ENCODE results near the gene PRSS57. TPM values are rescaled to one million over a fixed set of nuclear protein-coding genes. Genes with fewer than 3 reads are reported as not detected.
"Not testable (repeated sequence)": the region's sequence is repeated elsewhere in the genome, so short reads cannot be mapped to it uniquely, and the experiment has no call there.

Gene PRSS57
- total and polyA plus RNA-seq, 12 donors: 0.13 to 0.51 (median 0.22) TPM; not detected in 9

DNA sequence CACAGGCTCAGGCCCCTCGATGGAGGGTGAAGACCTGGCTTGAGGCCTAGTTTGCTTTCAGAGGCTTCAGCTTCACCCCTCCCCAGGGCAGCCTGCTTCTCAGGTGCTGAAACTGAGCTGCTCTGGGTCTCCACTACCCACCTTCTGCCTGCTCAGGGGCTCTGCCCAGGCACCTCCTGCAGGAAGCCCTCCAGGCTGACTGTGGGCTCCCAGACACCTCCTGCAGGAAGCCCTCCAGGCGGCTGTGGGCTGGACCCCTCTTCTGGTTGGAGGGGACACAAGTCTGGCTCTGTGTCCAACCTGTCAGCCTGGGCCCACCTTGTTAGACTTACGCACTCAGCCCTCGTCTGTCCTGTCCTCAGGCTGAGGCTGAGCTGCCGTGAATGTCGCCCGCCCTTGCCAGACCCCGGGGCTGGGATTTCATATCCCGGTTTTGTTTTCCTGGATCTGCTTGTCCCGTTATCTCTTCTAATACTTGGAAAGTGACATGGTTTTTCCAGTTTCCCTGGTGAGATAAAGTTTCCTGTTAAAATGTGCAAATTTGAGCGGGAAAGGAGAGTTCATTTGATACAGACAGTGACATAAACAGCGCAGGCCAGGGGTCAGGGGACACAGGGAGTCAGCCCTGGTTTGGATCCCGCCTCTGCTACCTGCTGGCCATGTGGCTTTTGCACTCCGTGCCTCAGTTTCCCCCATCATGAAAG is 34.9 kb upstream of the PRSS57 start:
- intact Hi-C loops (cut with DNase I): loop anchor here (5.0 to 10.0 kb wide), 2 partner anchors 63 to 135 kb away; no protein-coding TSS in a partner anchor
- Histone ChIP-seq H3K36me3 (replicated peaks in 1 of 2) (no peaks in the 10 kb centered on the region), H3K4me3 (no peak overlapping the region), H3K9me3 (replicated peaks in 1 of 3) (no peaks in the 10 kb centered on the region), H3K27me3 (no peaks in the 10 kb centered on the region), H3K27ac (peak overlapping the region in 1 of 5 donors; percentile 52), H3K4me1 (replicated peaks in 1 of 2) (no peaks in the 10 kb centered on the region)
- TF ChIP-seq, protein P1, sequence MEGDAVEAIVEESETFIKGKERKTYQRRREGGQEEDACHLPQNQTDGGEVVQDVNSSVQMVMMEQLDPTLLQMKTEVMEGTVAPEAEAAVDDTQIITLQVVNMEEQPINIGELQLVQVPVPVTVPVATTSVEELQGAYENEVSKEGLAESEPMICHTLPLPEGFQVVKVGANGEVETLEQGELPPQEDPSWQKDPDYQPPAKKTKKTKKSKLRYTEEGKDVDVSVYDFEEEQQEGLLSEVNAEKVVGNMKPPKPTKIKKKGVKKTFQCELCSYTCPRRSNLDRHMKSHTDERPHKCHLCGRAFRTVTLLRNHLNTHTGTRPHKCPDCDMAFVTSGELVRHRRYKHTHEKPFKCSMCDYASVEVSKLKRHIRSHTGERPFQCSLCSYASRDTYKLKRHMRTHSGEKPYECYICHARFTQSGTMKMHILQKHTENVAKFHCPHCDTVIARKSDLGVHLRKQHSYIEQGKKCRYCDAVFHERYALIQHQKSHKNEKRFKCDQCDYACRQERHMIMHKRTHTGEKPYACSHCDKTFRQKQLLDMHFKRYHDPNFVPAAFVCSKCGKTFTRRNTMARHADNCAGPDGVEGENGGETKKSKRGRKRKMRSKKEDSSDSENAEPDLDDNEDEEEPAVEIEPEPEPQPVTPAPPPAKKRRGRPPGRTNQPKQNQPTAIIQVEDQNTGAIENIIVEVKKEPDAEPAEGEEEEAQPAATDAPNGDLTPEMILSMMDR (IDR thresholded peaks at IDR 0.05): no peak
- TF ChIP-seq POLR2A (IDR thresholded peaks at IDR 0.05): no peak
- WGBS, 4 donors: 67 to 81% (median 76%) methylated on average over 13 to 14 of the region's 14 CpGs
- DNase-seq: no peak

DNA sequence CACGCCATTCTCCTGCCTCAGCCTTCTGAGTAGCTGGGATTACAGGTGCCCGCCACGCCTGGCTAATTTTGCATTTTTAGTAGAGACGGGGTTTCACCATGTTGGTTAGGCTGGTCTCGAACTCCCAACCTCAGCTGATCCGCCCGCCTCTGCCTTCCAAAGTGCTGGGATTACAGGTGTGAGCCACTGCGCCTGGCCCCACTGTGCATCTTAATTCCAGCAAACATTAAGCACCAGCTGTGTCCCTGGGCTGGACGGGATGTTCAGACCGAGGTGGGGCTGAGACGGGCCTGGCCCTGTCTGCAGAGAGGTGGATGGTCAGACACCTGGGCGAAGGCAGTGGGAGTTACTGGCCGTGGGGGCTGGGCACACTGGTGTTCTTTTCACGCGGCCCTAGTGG is 34.3 kb upstream of the PRSS57 start:
- WGBS, 4 donors: 89 to 98% (median 93%) methylated on average over 6 to 15 of the region's 15 CpGs
- H3K36me3 ChIP-seq (replicated peaks in 1 of 2); intact Hi-C loops (cut with DNase I); H3K27me3 ChIP-seq; DNase-seq; H3K9me3 ChIP-seq (replicated peaks in 1 of 3); H3K4me3 ChIP-seq; H3K4me1 ChIP-seq (replicated peaks in 1 of 2): not testable (repeated sequence)
- peak overlapping the region in 1 of 5 donors; percentile 52 for H3K27ac ChIP-seq

DNA sequence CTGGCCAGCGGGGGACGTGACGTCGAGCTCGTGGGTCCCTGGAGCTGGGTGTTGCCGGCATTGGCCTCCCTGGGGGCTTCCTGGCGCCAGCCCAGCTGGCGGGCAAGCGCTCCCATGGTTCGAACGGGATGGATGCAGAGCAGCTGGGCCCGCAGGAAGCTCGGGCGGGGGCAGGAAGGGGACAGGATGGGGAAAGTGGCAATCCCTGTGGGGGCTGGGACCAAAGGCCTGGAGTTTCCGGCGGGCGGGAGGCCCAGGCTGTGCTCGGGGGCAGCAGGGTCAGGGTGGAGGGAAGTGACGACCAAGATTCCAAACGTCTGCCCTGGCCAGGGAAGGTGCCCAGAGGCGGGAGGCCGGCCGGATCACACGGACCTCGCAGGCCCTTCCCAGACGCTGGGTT is 32.8 kb upstream of the PRSS57 start:
- Histone ChIP-seq H3K4me3 (no peak overlapping the region), H3K27ac (peak overlapping the region in 3 of 5 donors; percentile 46 to 88 (median 73)), H3K27me3 (no peaks in the 10 kb centered on the region), H3K9me3 (replicated peaks in 1 of 3) (no peaks in the 10 kb centered on the region), H3K36me3 (replicated peaks in 1 of 2) (no peaks in the 10 kb centered on the region), H3K4me1 (replicated peaks in 1 of 2) (peaks cover 0 to under 1% of the 10 kb centered on the region in 2 donors)
- TF ChIP-seq, protein P1 (IDR thresholded peaks at IDR 0.05): no peak
- TF ChIP-seq POLR2A (IDR thresholded peaks at IDR 0.05): no peak
- intact Hi-C loops (cut with DNase I): no loop called here
- DNase-seq: peak in 6 of 7 donors; percentile 54 to 85 (median 65)
- WGBS, 4 donors: 65 to 72% (median 67%) methylated on average over 12 to 26 of the region's 26 CpGs

DNA sequence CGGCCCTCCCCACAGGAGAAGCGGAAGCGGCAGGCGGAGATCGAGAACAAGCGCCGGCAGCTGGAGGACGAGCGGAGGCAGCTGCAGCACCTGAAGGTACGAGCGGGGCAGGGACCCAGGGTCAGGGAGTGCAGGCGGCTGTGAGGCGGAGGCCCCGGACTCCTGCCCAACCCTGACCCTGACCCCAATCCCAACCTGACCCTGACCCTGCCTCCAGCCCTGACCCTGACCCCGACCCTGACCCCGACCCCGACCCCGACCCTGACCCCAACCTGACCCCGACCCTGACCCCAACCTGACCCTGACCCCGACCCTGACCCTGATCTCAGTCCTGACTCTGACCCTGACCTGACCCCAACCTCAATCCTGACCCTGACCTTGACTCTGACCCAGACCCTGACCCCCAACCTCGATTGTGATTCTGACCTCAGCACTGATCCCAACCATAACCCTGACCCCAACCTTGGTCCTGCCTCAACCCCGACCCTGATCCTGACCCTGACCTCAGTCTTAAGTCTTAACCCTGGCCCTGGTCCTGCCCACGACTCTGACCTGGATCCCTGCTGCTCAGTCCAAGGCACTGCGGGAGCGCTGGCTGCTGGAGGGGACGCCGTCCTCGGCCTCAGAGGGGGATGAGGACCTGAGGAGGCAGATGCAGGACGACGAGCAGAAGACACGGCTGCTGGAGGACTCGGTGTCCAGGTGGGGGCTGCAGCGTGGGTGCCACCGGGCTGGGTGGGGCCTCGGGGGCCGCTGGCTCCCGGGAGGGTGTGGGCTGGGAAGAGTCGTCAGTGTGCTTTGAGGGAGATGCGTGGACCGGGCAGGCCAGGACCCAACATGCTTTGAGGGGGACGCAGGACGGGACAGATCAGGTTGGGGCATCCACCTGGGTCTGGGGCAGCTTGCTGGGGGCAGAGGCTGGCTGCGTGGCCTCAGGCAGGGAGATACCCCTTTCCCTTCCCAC is 32.0 kb upstream of the PRSS57 start:
- no peaks in the 10 kb centered on the region for H3K27me3 ChIP-seq
- H3K9me3 ChIP-seq (replicated peaks in 1 of 3): no peaks in the 10 kb centered on the region
- peaks cover 0 to 3% of the 10 kb centered on the region in 2 donors for H3K4me1 ChIP-seq (replicated peaks in 1 of 2)
- no peak for DNase-seq
- no peak overlapping the region for H3K4me3 ChIP-seq
- intact Hi-C loops (cut with DNase I): no loop called here
- peak overlapping the region in 3 of 5 donors; percentile 46 to 88 (median 73) for H3K27ac ChIP-seq
- 75 to 84% (median 78%) methylated on average over 24 to 43 of the region's 43 CpGs for WGBS, 4 donors
- H3K36me3 ChIP-seq (replicated peaks in 1 of 2): no peaks in the 10 kb centered on the region
- no peak for TF ChIP-seq POLR2A (IDR thresholded peaks at IDR 0.05)
- TF ChIP-seq, protein P1 (IDR thresholded peaks at IDR 0.05): peak in 1 of 6 experiments; percentile 15
